Osteoblast (primary cell): ENCODE results near the gene PPM1L. TPM values are rescaled to one million over a fixed set of nuclear protein-coding genes. Genes with fewer than 3 reads are reported as not detected.

ENCODE experiments used
- DNase-seq: peaks from one replicate; pipeline ENCODE4 v3.0.0; 2011; ENCODE audit warnings: low spot score, mixed read lengths; ENCODE audit not compliant: insufficient read length; ENCODE audit errors: missing footprints
- H2AFZ ChIP-seq: 2 replicates; pipeline ENCODE4 v1.6.0; 2011; ENCODE audit warnings: mild to moderate bottlenecking, low read length
- H3K27ac ChIP-seq: 2 replicates; pipeline ENCODE4 v1.5.1; 2011; ENCODE audit warnings: mild to moderate bottlenecking, low read depth, low read length, moderate library complexity
- H3K27me3 ChIP-seq: 2 replicates; pipeline ENCODE4 v1.6.0; 2012; ENCODE audit warnings: mild to moderate bottlenecking, control low read depth, inconsistent platforms, low read length, moderate library complexity; ENCODE audit not compliant: insufficient read depth
- H3K36me3 ChIP-seq: 2 replicates; pipeline ENCODE4 v1.5.1; 2011; ENCODE audit warnings: mild to moderate bottlenecking, low read length, control low read depth, moderate library complexity; ENCODE audit not compliant: insufficient read depth
- H3K4me1 ChIP-seq: 2 replicates; pipeline ENCODE4 v1.5.1; 2011; ENCODE audit warnings: mild to moderate bottlenecking, low read length, control low read depth, moderate library complexity; ENCODE audit not compliant: insufficient read depth
- H3K4me2 ChIP-seq: 2 replicates; pipeline ENCODE4 v1.6.0; 2011; ENCODE audit warnings: mild to moderate bottlenecking, low read length; ENCODE audit not compliant: insufficient read depth
- H3K4me3 ChIP-seq: fragments of 200-600 bp; sonication (generic); 3 replicates; pipeline ENCODE4 v1.5.1; 2012; ENCODE audit warnings: mild to moderate bottlenecking, low read length, inconsistent platforms; ENCODE audit not compliant: insufficient read depth
- H3K79me2 ChIP-seq: 2 replicates; pipeline ENCODE4 v1.6.0; 2012; ENCODE audit warnings: mild to moderate bottlenecking, low read length, control low read depth, inconsistent platforms; ENCODE audit not compliant: insufficient read depth
- H3K9me3 ChIP-seq: 2 replicates; pipeline ENCODE4 v1.5.1; 2011; ENCODE audit warnings: low read depth, low read length, control low read depth
- H4K20me1 ChIP-seq: 2 replicates; pipeline ENCODE4 v1.6.0; 2012; ENCODE audit warnings: mild to moderate bottlenecking, low read length, control low read depth; ENCODE audit not compliant: insufficient read depth
- total RNA-seq: library from RNA; depleted of rRNA; stranded (reverse); fragments of >200 nt; gene quantifications from 2 replicates; pipeline ENCODE4 v1.2.3, GENCODE V29; 2012
- TF ChIP-seq, protein P1 (sequence below): IDR thresholded peaks from 2 replicates; pipeline ENCODE4 v1.5.1; 2011; ENCODE audit warnings: mild to moderate bottlenecking, low read depth, low read length, moderate library complexity; ENCODE audit errors: extremely low read depth

PPM1L gene
- total RNA-seq, 1 donor: 4.3 TPM

- Histone ChIP-seq H3K4me1 (peaks cover 14% of the 10 kb centered on the region), H3K4me3 (no peak overlapping the region), H3K27ac (no peak overlapping the region), H2AFZ (no peak overlapping the region), H3K79me2 (no peaks in the 10 kb centered on the region), H3K27me3 (peaks cover 28% of the 10 kb centered on the region), H3K4me2 (no peak overlapping the region), H3K36me3 (no peaks in the 10 kb centered on the region), H4K20me1 (no peaks in the 10 kb centered on the region), H3K9me3 (no peaks in the 10 kb centered on the region)
- TF ChIP-seq, protein P1, sequence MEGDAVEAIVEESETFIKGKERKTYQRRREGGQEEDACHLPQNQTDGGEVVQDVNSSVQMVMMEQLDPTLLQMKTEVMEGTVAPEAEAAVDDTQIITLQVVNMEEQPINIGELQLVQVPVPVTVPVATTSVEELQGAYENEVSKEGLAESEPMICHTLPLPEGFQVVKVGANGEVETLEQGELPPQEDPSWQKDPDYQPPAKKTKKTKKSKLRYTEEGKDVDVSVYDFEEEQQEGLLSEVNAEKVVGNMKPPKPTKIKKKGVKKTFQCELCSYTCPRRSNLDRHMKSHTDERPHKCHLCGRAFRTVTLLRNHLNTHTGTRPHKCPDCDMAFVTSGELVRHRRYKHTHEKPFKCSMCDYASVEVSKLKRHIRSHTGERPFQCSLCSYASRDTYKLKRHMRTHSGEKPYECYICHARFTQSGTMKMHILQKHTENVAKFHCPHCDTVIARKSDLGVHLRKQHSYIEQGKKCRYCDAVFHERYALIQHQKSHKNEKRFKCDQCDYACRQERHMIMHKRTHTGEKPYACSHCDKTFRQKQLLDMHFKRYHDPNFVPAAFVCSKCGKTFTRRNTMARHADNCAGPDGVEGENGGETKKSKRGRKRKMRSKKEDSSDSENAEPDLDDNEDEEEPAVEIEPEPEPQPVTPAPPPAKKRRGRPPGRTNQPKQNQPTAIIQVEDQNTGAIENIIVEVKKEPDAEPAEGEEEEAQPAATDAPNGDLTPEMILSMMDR: no peak
- DNase-seq: peak; percentile 27
Observed at GRCh38 chr3:160758929-160759577, 3.0 kb downstream of the PPM1L start.

GRCh38 chr3:160763073-160763472 is 7.0 kb downstream of the PPM1L start:
- no peaks in the 10 kb centered on the region for H3K4me1 ChIP-seq
- H3K27ac ChIP-seq: no peak overlapping the region
- no peaks in the 10 kb centered on the region for H4K20me1 ChIP-seq
- DNase-seq: no peak
- no peak overlapping the region for H3K4me2 ChIP-seq
- H3K36me3 ChIP-seq: no peaks in the 10 kb centered on the region
- peaks cover 8% of the 10 kb centered on the region for H3K27me3 ChIP-seq
- no peak overlapping the region for H2AFZ ChIP-seq
- TF ChIP-seq, protein P1: no peak
- H3K79me2 ChIP-seq: no peaks in the 10 kb centered on the region
- H3K9me3 ChIP-seq: no peaks in the 10 kb centered on the region
- H3K4me3 ChIP-seq: no peak overlapping the region

DNA sequence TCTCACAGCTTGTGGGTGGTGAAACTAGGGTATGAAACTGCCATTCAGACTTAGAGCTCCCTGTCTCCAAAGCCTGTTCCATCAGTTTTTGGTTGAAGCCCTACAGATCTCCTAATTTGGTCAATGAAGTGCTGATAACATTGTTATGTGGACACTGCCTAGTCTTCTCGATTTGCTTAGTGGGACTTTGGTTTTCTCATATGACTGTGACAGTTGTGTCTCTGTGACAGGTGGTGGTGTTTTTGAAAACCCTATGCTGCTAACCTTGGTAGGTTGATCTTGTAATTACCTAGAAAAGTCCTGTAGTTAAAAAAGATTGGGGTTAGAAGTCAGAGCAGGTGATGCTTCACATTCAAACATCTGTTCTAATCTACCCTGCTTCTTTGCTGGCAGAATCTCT is 9.2 kb downstream of the PPM1L start:
- DNase-seq: no peak
- Histone ChIP-seq H3K27me3 (no peaks in the 10 kb centered on the region), H3K4me3 (no peak overlapping the region), H3K9me3 (no peaks in the 10 kb centered on the region), H3K4me2 (no peak overlapping the region), H4K20me1 (no peaks in the 10 kb centered on the region), H3K36me3 (no peaks in the 10 kb centered on the region), H3K4me1 (no peaks in the 10 kb centered on the region), H3K27ac (no peak overlapping the region), H3K79me2 (no peaks in the 10 kb centered on the region), H2AFZ (no peak overlapping the region)
- TF ChIP-seq, protein P1: no peak

DNA sequence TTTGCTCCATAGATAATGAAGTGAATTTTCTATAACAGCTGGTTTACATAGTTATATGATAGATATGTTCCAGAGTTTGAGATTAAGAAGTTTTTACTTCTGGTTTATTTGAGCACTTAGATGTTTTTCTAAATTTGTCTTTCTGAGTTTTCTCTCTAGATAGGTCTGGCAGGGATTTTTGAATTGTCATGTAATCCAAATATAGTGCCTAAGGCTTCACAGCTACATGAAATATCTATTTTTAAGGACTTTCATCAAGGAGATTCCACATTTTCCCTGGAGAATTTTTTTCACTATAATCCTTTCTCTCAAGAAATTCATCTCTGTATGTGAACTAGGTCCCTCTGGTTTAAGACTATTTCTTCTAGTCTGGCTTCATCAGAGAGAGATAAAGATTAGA is 12.0 kb downstream of the PPM1L start:
- H2AFZ ChIP-seq: no peak overlapping the region
- no peak overlapping the region for H3K4me3 ChIP-seq
- no peaks in the 10 kb centered on the region for H3K4me1 ChIP-seq
- no peaks in the 10 kb centered on the region for H3K27me3 ChIP-seq
- DNase-seq: no peak
- H3K79me2 ChIP-seq: no peaks in the 10 kb centered on the region
- H3K36me3 ChIP-seq: no peaks in the 10 kb centered on the region
- TF ChIP-seq, protein P1: no peak
- H3K27ac ChIP-seq: no peak overlapping the region
- no peaks in the 10 kb centered on the region for H3K9me3 ChIP-seq
- H3K4me2 ChIP-seq: no peak overlapping the region
- no peaks in the 10 kb centered on the region for H4K20me1 ChIP-seq
